Osteocyte (in vitro differentiated cells): ENCODE data around the gene VAV1. TPM values are rescaled to one million over a fixed set of nuclear protein-coding genes. Genes with fewer than 3 reads are reported as not detected.

Source experiments
- DNase-seq: peaks from one replicate; pipeline ENCODE4 v3.0.0; 2021; ENCODE audit warnings: mixed read lengths; ENCODE audit not compliant: unreplicated experiment; ENCODE audit errors: extremely low spot score
- H3K27ac Mint-ChIP-seq: one replicate; pipeline ENCODE4 v1.8.0; 2021; ENCODE audit warnings: mild to moderate bottlenecking, mixed read lengths; ENCODE audit not compliant: unreplicated experiment
- H3K27me3 Mint-ChIP-seq: one replicate; pipeline ENCODE4 v1.8.0; 2021; ENCODE audit warnings: mixed read lengths; ENCODE audit not compliant: unreplicated experiment
- H3K36me3 Mint-ChIP-seq: one replicate; pipeline ENCODE4 v1.8.0; 2021; ENCODE audit warnings: mixed read lengths; ENCODE audit not compliant: unreplicated experiment
- H3K4me1 Mint-ChIP-seq: one replicate; pipeline ENCODE4 v1.8.0; 2021; ENCODE audit warnings: mixed read lengths; ENCODE audit not compliant: unreplicated experiment
- H3K4me3 Mint-ChIP-seq: one replicate; pipeline ENCODE4 v1.8.0; 2021; ENCODE audit warnings: mild to moderate bottlenecking, moderate library complexity, mixed read lengths; ENCODE audit not compliant: unreplicated experiment
- H3K9me3 Mint-ChIP-seq: one replicate; pipeline ENCODE4 v1.8.0; 2021; ENCODE audit warnings: mixed read lengths; ENCODE audit not compliant: unreplicated experiment
- long read RNA-seq: library from polyadenylated mRNA; unstranded; transcript quantifications from one replicate; pipeline ENCODE4 v2.0.0, GENCODE V29; 2021
- total RNA-seq: library from RNA; stranded (reverse); gene quantifications from 2 replicates; pipeline ENCODE4 v1.2.1, GENCODE V29; 2021
- TF ChIP-seq, protein P1 (sequence below): fragments of 200-600 bp; sonication (generic); IDR thresholded peaks from 2 replicates; pipeline ENCODE4 v1.5.0; 2021; ENCODE audit warnings: antibody characterized with exemption, mild to moderate bottlenecking, moderate library complexity

Gene VAV1, protein sequence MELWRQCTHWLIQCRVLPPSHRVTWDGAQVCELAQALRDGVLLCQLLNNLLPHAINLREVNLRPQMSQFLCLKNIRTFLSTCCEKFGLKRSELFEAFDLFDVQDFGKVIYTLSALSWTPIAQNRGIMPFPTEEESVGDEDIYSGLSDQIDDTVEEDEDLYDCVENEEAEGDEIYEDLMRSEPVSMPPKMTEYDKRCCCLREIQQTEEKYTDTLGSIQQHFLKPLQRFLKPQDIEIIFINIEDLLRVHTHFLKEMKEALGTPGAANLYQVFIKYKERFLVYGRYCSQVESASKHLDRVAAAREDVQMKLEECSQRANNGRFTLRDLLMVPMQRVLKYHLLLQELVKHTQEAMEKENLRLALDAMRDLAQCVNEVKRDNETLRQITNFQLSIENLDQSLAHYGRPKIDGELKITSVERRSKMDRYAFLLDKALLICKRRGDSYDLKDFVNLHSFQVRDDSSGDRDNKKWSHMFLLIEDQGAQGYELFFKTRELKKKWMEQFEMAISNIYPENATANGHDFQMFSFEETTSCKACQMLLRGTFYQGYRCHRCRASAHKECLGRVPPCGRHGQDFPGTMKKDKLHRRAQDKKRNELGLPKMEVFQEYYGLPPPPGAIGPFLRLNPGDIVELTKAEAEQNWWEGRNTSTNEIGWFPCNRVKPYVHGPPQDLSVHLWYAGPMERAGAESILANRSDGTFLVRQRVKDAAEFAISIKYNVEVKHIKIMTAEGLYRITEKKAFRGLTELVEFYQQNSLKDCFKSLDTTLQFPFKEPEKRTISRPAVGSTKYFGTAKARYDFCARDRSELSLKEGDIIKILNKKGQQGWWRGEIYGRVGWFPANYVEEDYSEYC
- total RNA-seq = not detected in 2 replicates
- long read RNA-seq, partial matches to known transcripts = 0 of 1 reads
- long read RNA-seq, other reads (novel, unspliced or antisense) = 1 of 1 reads

DNA sequence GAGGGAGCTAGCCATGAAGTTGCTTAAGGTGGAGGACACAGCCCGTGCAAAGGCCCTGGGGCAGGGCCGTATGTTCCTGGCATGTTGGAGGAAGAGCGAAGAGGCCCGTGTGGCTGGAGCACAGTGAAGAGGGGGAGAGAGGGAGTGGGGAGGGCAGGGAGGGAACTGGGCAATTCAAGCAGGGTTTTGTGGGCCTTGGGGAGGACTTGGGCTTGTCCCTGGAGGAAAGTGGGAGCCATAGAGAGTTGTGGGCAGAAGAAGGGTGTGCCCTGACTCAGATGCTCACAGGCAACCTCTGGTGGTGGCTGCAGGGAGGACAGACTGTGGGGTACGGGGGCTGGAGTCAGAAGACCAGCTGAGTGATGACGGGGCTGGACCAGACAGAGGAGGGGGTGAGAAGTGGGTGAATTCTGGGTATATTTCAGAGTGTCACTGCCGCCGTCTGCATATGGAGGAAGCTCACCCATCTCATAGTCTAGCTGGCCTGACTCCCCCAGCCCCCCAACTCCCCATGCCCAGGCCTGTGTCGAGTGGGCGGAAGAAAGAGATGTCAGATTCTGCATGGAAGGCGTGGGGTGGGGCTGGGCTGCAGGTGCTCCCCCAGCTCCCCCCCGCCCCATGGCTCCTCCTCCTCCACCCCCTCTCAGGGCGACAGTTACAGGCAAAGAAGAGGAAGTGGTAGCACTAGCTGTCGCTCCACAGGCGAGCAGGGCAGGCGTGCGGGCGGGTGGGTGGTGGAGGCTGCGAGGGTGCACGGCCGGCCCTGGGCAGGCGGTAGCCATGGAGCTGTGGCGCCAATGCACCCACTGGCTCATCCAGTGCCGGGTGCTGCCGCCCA, at the start of gene VAV1:
Gene VAV1 (plus strand): TSS at position 681 of the 838 bp plus-strand sequence. CDS start 100 bp downstream, at position 781.
- Mint-ChIP-seq H3K36me3 (no peaks in the 10 kb centered on the region), H3K4me3 (no peak within 1 kb of the TSS), H3K4me1 (peaks cover 4% of the 10 kb centered on the region), H3K9me3 (no peaks in the 10 kb centered on the region), H3K27ac (no peak within 1 kb of the TSS), H3K27me3 (peaks cover 5% of the 10 kb centered on the region)
- TF ChIP-seq, protein P1, sequence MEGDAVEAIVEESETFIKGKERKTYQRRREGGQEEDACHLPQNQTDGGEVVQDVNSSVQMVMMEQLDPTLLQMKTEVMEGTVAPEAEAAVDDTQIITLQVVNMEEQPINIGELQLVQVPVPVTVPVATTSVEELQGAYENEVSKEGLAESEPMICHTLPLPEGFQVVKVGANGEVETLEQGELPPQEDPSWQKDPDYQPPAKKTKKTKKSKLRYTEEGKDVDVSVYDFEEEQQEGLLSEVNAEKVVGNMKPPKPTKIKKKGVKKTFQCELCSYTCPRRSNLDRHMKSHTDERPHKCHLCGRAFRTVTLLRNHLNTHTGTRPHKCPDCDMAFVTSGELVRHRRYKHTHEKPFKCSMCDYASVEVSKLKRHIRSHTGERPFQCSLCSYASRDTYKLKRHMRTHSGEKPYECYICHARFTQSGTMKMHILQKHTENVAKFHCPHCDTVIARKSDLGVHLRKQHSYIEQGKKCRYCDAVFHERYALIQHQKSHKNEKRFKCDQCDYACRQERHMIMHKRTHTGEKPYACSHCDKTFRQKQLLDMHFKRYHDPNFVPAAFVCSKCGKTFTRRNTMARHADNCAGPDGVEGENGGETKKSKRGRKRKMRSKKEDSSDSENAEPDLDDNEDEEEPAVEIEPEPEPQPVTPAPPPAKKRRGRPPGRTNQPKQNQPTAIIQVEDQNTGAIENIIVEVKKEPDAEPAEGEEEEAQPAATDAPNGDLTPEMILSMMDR = peak; percentile 12
- no peak for DNase-seq

DNA sequence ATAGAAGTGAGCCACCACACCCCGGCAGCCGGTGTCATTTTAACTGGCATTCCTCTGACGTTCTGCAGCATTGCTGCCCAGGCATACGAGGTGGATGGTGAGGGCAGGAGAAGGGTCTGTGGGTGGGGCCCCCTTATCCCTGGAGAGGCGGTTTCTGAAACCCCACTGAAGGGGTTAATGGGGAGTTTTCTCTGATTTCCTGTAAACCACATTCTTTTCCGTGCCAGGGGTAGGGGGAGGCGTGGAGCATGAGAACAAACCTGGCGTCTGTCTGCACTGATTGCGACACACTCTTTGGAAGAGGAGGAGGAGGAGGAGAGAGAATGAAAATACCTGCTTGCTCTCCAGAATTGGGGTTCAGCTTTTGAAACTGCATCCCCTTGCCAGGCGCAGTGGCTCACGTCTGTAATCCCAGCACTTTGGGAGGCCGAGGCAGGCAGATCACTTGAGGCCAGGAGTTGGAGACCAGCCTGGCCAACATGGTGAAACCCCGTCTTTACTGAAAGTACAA, 49.3 kb upstream of the VAV1 start:
- DNase-seq = no peak
- Mint-ChIP-seq H3K9me3 (no peaks in the 10 kb centered on the region), H3K27ac (no peak overlapping the region), H3K4me3 (no peak overlapping the region), H3K36me3 (no peaks in the 10 kb centered on the region), H3K27me3 (peaks cover 21% of the 10 kb centered on the region), H3K4me1 (peaks cover 3% of the 10 kb centered on the region)
- TF ChIP-seq, protein P1 = no peak

DNA sequence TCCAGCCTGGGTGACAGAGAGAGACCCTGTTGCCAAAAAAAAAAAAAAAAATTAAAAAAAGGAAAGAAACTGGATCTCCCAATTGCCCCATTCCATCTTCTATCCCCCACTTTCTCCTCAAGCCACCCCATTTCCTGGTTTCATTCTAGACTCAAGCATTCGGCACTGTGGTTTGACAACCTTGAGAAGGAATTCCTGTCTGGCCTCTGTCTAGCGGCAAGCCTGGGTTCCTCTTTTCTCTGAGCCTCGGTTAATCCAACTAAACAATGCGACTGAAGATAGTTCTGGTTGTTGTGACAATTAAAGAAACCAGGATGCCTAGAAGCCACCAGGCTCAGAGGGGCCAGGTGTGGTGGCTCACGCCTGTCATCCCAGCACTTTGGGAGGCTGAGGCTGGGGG, 48.8 kb upstream of the VAV1 start:
- TF ChIP-seq, protein P1 = no peak
- no peak for DNase-seq
- H3K27ac Mint-ChIP-seq = no peak overlapping the region

DNA sequence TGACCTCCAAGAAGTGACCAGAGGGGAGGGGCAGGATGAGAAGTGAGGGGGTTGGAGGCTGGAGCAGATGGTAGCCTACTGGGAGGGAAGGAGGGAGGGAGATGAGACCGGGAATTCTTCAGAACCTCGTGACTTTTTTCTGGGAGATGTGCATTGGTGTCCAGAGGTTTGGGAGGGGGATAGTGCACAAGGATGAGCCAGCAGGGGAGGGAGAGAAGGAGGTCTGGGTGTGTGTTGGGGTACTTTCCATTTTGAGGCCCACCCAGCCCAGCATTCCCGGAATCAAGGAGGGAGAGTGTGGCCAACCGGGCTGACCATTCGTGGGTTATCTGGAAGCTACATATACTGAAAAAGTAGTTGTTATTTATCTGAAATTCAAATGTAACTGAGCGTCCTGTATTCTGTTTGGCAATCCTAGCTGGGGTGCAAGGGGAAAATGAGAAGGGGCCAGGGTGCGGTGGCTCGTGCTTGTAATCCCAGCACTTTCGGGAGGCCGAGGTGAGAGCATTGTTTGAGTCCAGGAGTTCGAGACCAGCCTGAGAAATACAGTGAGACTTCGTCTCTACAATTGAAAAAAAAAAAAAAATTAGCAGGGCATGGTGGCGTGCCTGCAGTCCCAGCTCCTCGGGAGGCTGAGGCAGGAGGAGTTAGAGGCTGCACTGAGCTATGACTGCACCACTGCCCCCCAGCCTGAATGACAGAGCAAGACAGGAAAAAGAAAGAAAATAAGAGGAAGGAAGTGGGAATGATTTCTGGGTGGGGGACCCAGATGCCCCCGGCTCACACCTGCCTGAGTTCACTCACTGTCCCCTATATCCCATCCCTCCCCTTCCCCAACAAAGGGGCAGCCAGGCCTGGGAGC, 47.6 kb upstream of the VAV1 start:
- H3K4me3 Mint-ChIP-seq = no peak overlapping the region
- peaks cover 3% of the 10 kb centered on the region for H3K4me1 Mint-ChIP-seq
- TF ChIP-seq, protein P1 = no peak
- H3K27ac Mint-ChIP-seq = no peak overlapping the region
- no peak for DNase-seq
- peaks cover 17% of the 10 kb centered on the region for H3K27me3 Mint-ChIP-seq
- no peaks in the 10 kb centered on the region for H3K9me3 Mint-ChIP-seq
- peaks cover 2% of the 10 kb centered on the region for H3K36me3 Mint-ChIP-seq

More for the DNA sequence above, 48.8 kb upstream of the VAV1 start:
- Mint-ChIP-seq H3K4me1 (peaks cover 3% of the 10 kb centered on the region), H3K36me3 (no peaks in the 10 kb centered on the region), H3K27me3 (peaks cover 21% of the 10 kb centered on the region), H3K4me3 (no peak overlapping the region), H3K9me3 (no peaks in the 10 kb centered on the region)
